SIG-M5 (cell line): ENCODE data around the gene PAIP2.
"Not testable (repeated sequence)": the region's sequence is repeated elsewhere in the genome, so short reads cannot be mapped to it uniquely, and the experiment has no call there.

Source experiments
- DNase-seq: peaks from one replicate; lab custom pipeline; 2025; lab: John Stamatoyannopoulos, UW

PAIP2 gene

DNA sequence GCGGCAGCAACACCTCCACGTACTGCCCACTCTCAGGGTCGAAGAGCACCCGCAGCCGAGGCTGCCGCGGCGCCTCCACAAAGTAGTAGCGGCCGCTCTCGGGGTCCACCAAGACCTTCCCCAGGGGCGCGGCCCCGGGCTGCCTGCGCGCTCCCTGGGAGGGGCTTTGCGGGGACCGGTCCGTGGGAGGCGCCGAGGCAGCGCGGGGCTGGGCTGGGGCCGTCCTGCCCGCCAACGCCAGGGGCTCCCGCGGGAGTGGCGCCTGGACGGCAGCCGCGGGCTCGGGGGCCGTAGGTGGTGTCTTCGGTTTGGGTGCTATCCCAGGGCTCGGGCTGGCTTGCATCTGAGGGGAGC is 50.6 kb downstream of the PAIP2 start:
- no peak for DNase-seq

- no peak for DNase-seq
These were observed 51.2 kb downstream of the PAIP2 start for GRCh38 chr5:139392678-139393496.

DNA sequence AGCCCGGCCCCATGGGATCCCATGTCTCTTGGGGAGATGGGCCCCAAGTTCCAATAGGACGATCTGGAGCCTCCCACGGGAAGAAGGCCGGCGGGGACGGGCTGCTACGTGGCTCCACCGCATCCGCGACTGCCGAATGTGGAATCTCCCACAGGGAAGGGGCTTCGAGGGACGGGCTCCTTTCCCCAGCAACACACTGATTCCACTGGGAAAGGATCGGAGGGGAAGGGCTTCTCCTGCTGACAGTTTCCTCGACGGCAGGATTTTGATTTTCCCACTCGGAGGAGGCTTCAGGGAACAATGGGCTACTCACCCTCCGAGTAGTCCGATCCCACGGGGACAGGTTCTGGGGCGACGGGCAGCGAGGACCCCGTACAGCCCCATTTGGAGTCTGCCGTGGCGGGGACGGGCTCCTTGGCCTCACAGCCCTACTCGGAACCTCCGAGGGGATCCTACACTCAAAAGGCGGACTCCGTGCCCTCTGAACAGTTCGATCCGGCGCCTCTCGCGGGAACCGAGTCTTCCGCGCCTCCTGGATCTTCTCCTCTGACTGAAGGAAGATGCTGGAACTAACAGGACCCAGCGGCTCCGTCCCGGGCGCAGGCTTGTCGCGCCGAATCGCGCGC is 52.0 kb downstream of the PAIP2 start:
- no peak for DNase-seq

- DNase-seq = no peak
These were observed 52.5 kb downstream of the PAIP2 start for GRCh38 chr5:139394123-139394653.

- DNase-seq = no peak
These were observed 53.3 kb downstream of the PAIP2 start, which contains the start of gene PROB1 for GRCh38 chr5:139394654-139395566. TSS of gene PROB1 (minus strand) at chr5:139395104. CDS start at chr5:139395081, 23 bp downstream.

DNA sequence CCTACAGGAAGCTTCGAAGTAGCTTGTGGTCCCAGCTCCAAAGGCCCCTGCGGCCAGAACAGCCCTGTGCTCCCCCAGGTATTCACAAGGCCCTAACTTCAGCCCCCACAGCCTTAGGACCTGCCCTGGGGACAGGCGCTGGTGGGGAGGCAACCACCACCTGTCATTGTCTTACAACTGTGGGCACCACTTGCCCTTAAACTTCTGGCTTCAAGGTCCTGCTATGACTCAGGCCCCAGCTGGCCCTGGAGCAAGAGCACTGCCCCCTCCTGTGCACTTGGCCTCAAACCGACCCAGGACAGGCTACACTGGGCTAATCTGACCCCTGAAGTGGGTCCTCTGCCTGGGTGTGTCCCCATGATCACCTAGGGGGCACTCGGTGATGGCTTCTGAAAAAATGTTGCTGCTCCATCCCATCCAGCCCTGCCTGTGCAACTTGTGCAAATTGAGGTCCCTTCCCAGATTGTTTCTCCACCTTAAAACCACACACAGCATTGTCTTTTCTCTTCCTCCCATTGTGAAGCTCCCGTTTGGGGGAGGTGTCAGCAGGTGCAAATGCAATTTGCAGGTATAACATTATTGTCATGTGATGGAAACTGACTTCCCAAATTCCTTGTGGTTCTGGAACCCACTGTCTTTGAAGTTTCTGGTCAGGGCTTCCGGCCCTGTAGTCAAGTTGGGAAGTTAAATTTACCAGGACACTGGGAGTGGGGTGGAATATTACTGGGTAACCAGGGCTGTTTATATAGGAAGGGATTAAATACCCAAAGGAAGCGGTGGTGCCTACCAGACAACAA is 54.4 kb downstream of the PAIP2 start:
- DNase-seq = no peak

DNA sequence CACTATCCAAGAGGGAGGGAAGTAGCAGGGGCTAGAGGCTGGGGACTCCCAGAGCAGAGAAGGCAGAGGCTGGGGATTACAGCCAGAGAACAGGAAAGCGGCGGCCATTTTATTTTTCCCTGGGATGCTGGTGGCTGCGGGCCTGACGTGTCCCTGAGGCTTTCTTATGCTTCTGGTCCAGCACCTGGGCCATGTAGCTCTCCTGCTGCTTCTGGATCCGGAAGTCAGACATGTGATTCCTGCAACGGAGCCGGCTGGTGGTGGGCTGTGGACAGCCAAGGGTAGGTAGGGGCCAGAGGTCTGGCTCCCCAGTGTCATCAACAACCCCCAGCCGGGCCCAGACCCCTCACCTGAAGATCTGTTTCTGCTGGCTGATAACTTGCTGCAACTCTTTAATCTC is 55.0 kb downstream of the PAIP2 start:
- DNase-seq = no peak

GRCh38 chr5:139397921-139398320 is 56.3 kb downstream of the PAIP2 start:
- no peak for DNase-seq

- DNase-seq = no peak
These were observed 58.0 kb downstream of the PAIP2 start for GRCh38 chr5:139399501-139400121.

DNA sequence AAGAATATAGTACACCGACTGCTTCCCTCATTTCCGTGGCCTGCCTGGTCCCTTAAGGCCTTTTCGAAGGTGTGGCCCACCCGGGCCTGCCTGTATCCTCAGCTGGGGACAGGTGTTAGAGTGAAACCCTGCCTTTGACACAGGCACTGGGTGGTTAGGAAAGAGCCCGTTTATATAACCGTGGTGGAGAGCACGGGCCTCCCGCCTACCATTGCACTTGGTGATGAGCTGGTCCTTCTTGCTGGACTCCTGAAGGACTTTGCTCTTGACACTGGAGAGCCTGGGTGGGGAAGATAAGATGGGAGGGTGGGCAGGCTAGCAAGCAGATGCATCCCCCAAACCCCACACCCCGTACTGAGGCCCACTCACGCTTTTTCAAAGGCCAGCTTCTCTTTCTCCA is 59.9 kb downstream of the PAIP2 start:
- no peak for DNase-seq

GRCh38 chr5:139402561-139403158 is 61.0 kb downstream of the PAIP2 start:
- no peak for DNase-seq

DNA sequence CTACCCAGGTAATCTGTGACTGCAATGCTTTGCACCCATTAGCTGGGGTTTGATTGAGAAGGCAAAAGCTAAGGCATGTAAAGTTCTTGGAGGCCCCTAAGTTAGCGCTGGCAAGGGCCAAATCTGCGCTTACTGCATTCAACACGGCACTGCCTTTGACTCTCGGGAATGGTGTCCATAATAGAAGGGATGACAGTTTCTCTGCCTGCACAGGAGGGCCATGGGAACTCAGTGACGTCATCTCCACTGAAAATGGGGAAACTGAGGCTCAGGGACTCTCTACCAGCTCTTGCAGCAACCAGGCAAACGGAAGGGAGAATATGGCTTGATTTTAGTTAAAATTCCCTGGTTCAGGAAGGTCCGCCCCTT is 61.7 kb downstream of the PAIP2 start:
- no peak for DNase-seq

DNA sequence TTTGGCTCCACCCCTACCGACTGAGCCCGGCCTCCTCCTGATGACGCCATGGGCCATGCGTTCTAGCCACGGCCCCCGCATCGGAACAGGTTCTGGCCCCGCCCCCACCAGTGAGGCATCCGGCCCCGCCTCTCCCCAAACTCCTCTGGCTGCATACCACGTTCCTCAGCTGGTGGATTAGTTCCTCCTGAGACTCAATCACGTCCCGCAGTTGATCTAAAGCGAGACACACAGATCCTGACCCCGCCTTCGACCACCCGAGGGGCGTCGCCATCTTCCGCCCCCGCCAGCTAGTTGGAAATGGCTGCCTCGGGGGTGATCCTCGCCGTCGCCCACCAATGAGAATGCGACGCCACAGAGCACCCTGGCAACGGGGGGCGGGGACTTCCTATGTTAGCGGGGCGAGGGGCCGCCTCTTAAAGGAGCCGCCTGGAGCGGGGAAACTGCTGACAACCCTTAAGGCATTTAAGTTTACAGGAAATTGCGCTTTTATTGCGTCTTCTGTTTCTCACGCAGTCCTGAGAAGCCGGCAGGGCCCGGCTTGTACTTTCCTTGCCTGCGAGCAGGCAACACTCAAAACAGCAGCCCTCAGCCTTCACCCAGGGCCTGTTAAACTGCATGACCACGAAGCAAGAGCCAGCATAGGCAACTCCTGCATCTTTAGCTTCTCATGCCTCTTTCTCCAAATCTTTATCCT is 62.3 kb downstream of the PAIP2 start, which contains the start of gene SPATA24:
Gene SPATA24 (minus strand): TSS at position 303 of the 697 bp plus-strand sequence. CDS start 29 bp downstream, at position 274.
- peak; percentile 97 for DNase-seq

DNA sequence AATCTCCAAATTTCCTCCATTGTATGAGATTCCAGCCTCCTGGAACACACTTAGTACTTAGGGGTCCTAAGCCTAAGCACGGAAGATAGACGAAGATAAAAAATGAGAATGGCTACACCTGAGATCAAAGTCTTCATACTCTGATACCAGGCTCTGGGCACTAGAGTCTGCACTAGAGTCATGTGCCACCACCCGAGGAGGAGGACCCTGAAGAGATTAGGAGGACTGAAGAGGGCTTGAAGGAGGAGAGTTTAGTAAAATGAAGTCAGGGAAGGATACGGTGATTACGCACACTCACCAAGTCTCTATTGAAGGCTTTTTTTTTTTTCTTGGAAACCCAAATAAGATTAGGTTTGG is 62.8 kb downstream of the PAIP2 start:
- no peak for DNase-seq

- no peak for DNase-seq
These were observed 65.3 kb downstream of the PAIP2 start for GRCh38 chr5:139406963-139407362.

DNA sequence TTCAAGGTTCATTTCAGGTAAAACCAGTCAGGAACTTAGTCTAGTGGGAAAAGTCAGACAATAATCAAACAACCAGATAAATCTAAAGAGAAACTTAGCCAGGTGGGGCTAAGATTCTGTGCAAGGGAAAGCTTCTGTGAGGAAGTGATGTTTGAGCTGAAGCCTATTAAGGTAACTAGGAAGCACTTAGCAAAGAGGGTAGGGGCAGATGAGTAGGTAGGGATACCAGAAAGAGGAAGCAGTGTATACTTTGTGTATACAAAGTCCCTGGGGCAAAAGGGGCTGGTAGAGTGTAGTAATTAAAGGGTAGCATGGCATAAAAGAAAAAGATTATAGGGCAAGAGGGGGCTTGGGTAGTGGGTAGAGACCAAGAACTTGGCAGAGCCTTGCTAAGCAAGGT is 65.9 kb downstream of the PAIP2 start:
- no peak for DNase-seq

- no peak for DNase-seq
These were observed 66.5 kb downstream of the PAIP2 start for GRCh38 chr5:139408191-139408590.

- not testable (repeated sequence) for DNase-seq
These were observed 67.5 kb downstream of the PAIP2 start for GRCh38 chr5:139409116-139409515.

- DNase-seq = no peak
These were observed 68.7 kb downstream of the PAIP2 start for GRCh38 chr5:139410121-139410992.
